HG03139 (cell line): ENCODE data around the gene MGAT3.

Source experiments
- ATAC-seq: cut with Tn5 transposase; IDR thresholded peaks from one replicate; pipeline ENCODE4 v1.9.1; 2021; ENCODE audit not compliant: unreplicated experiment

Gene MGAT3

DNA sequence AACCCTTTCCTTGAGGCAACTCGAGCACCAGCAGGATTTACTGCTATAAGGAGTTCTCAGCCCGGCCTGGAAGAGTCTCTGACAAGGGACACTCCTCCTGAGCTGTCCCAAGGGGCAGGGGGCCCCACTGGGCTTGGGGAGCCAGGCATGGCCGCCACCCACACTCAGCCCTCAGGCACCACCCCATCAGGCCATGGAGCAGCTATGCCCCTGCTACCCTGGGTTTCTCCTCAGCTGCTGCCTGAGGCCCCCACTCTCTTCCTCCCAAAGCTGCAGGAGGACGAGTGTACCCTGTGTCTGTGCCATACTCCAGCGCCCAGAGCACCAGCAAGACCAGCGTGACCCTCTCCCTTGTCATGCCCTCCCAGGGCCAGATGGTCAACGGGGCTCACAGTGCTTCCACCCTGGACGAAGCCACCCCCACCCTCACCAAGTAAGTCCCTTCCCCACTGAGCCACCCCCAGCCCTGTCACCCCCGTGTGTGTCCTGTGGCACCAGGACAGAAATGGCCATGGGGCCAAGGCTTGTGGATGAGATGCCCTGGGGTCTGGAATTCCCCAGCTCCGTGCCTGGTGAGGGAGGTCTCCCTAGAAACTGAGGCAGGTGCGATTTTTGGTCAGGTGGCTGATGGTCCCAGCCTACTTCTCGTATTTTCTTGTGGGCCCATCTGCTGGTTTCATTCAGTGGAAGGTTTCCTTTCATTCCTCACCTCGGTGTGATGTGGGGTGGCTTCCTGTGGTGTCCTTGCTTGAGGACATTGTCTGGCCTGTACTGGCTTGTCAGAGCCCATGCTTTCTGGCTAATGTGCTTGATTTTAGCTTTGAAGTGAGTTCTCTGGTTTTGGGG, 28.8 kb upstream of the MGAT3 start:
- no peak for ATAC-seq

DNA sequence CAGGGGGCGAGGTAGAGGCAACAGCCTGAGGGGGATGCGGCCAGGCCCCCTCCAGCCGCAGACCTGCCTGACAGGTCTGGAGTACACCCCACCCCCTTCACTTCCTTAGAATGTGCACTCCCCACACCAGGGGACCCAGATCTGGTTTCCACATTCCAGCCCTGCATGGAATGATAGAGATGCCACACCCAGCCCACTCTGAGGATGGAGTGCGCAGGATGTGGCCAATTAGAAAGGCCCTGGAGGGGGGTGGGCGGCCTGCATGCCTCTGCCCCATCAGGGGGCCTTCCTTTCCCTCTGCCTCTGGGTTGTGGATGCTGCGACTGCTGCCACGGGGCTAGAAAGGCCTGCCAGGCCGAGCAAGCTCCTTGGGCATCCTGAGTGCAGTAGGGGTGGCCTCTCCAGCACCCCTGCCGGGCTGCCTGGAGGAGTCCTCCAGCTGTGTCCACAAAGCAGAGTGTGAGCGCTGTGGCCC, 28.2 kb upstream of the MGAT3 start:
- no peak for ATAC-seq

DNA sequence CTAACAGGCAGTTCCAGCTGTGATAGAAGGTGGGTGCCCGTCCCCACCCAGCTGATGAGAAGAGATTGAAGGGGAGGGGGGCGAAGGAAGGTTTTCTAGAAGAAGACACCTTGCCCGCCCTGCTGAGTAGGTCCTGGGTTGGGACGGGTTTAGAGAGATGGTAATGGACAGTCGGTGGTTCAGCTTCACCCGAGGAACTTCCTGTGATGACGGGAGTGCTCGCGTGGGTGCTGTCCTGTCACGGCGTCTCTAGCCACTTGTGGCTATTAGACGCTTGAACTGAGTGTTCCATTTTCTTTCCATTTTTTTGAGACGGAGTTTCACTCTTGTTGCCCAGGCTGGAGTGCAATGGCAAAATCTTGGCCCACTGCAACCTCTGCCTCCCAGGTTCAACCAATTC, 27.6 kb upstream of the MGAT3 start:
- ATAC-seq = no peak

DNA sequence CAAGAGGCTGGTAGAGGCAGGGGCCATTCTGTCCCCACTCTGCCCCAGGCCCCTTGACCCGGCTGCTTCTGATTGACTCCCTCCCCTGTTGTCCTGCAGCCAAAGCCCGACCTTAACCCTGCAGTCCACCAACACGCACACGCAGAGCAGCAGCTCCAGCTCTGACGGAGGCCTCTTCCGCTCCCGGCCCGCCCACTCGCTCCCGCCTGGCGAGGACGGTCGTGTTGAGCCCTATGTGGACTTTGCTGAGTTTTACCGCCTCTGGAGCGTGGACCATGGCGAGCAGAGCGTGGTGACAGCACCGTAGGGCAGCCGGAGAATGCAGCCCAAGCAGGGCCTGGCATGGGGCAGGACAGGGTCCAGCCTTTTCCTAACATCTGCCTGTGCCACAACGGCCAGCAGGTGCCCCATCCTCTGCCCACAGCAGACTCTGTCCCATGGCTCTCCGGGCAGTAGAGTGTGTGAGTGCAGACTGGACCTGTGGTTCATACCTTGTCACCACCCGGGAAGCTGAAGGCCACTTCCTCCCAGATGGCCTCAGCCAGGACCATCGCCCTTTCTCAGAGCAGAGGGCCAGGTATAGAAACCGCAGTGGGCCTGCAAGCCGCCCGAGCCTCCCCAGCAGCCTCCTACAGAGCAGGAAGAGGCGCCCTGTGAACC, 26.8 kb upstream of the MGAT3 start:
- no peak for ATAC-seq

DNA sequence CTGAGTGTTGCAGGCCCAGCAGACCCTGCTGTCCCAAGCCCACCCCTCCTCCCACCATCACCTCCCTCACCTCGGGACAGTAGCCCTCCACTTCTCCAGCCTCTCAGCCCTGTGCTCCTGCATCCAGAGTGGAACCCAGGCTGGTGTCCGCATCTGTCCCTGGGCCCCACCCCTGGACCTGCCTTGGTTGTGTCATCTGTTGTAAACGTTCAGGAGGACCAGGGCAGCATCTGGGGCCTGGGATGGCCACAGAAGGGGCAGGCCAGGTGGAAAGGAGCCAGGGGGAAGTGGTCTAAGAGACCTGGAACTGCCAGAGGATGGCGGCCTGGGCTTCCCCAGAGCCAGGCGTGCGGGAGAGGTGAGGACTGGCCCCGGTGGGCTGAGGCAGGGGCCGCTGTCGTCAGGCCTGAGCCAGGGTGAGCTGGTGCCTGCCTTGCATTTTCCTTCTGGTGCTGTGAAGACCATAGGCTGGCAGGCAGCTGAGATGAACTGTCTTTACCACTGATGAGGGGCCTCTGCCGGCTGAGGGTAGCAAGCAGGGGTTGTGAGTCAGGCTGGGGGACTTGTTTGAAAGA, 26.1 kb upstream of the MGAT3 start:
- no peak for ATAC-seq

DNA sequence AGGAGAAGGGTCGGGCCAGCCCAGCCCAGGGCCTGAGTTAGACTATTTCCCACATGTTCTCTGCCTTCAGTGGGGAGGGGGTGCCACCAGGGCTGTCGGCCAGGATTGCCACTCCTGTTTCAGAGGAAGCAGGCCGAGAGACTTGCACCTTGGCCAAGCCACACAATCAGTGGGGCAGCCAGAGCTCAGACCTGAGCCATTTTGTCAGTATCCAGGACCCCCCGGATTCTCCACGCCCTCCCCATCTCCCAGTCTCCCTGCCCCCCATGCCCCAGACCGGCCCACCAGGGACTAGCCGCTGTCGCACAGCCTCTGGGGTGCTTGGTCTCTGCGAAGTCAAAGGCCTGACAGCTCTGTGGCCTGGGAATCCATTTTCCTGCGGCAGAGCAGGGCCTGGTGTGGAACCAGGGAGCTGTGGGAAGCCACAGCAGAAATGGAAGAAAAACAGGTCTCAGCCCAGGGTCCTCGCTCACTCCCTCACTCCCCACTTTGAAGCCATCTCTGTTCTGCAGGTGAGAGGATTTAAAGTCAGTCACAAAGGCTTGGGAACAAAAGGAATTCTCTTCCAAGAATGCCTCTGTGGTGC, 25.5 kb upstream of the MGAT3 start:
- no peak for ATAC-seq

DNA sequence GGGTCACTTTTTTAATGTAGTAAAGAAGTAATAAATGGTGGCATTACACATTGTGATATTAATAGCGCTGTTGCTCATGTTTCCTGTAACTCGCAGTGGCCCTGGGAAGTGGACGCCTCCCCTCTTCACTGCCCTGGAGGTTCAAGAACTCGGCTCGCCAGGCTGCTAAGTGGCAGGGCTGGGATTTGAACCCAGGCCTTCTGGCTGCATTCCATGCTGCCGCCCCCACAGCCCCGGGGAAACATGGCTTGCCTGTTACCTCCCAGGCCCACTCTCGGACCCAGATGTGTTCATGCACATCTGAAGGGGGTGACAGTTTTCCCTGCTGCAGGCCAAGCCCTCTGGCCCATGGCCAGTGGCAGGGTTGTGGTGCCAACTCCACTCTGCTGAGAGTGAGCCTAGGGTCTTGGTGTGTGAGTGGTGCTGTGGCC, 25.0 kb upstream of the MGAT3 start:
- ATAC-seq = no peak

DNA sequence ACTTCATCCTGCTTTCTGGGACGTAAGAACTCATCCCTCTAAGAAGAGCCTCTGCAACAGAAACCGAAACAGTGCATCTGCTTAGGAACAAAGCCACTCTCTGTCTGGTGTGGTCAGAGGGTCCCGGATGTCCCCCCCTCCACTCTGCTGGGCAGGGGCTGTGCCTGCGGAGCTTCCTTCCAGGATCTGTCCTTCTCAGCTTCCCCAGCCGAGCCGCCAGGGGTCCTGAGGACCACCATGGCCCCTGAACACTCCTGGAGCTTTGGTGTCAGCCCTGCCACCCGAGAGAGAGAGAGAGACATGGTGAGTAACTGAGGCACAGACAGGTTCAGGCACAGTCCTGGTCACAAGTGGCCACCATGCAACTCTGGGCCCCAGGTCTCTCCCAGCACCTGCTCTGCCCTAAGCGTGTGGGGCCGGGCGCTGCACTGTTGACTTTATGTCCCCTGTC, 24.4 kb upstream of the MGAT3 start:
- ATAC-seq = no peak

DNA sequence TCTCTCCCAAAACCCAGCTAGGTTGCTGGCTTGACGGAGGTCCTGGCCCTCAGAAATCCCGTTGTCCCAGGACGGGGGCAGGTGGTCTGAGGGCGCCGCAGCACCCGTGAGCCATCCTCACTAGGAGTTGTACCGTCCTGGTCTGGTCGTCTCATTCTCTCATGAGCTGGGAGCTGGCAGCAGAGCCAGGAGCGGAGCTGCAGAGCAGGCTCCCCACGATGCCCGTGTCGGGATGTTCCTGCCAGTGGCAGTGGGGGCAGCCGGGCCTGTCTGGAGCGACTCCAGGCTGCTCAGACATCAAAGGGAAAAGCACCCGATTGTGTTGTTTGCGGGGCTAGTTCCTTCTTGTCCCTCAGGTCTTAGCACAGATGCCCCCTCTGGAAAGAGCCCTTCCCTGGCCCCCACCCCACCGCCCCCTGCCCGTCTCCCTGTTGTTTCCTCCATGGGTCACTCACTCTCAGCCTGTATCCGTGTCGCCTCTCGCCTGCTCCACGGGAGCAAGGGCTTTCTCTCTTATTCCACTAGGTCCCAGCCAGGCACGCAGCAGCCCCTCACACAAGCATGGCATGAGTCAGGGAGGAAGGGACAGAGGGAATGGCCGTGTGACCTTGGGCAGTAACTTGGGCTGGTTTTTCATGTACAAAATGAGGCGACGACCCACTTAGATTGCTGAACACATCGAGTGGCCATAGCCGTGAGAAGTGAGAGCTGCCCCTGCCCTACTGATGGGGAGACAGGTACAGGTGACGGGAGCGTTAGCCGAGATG, 23.2 kb upstream of the MGAT3 start:
- no peak for ATAC-seq

DNA sequence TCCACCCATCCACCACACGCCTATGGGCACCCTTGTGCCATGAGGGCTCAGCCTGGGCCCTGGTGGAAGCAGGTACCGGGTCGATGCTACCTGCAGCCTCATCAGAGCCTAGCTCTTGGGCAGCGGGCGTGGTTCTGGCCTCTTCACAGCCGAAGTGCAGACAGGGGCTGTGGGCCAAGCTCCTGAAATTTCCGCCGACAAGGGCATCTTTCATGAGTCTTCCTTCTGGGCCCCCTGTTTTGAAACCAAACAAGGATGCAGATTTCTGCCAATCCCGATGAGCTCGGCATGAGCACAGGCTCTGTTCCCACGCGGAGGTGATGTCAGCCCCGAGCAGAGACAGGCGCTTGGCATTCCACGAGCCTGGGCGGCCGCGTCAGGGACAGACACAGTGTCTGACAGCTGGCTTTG, 22.6 kb upstream of the MGAT3 start:
- ATAC-seq = no peak

DNA sequence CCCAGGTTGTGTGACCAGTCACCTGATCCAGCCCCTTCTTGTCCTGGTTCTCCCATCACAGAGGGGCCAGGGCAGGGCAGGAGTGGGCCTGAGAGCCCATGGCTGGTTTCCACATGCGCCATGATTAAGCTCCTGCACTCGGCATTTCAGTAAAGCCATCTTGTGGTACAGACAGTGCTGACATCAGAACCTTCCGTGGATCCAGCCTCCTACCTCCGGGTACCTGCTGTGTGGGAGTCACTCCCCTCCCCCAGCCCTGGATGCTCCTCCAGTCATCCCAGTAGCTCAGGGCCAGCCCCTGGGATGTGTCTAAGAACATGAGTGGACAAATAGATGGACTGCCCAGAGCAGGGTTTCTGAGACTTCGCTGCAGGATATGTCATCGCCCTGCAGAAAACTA, 22.1 kb upstream of the MGAT3 start:
- ATAC-seq = no peak

DNA sequence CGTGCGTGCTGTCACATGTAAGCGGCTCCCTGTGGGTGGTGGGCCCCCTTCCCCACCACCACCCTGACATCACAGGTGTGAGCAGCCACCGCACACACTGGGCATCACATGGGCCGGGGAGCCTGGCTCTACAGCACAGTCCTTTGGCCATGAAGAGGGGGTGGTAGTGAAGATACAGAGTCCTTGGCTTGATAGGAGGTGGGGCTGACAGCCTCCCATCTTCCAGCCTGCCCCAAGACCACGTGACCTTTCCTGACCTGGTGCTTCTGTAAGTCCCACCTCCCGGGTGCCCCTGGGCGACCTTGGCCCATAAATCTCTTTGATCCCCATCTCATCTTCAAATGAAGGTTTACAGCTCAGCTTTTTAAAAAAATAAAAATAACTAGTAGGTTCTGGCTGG, 21.2 kb upstream of the MGAT3 start:
- no peak for ATAC-seq

DNA sequence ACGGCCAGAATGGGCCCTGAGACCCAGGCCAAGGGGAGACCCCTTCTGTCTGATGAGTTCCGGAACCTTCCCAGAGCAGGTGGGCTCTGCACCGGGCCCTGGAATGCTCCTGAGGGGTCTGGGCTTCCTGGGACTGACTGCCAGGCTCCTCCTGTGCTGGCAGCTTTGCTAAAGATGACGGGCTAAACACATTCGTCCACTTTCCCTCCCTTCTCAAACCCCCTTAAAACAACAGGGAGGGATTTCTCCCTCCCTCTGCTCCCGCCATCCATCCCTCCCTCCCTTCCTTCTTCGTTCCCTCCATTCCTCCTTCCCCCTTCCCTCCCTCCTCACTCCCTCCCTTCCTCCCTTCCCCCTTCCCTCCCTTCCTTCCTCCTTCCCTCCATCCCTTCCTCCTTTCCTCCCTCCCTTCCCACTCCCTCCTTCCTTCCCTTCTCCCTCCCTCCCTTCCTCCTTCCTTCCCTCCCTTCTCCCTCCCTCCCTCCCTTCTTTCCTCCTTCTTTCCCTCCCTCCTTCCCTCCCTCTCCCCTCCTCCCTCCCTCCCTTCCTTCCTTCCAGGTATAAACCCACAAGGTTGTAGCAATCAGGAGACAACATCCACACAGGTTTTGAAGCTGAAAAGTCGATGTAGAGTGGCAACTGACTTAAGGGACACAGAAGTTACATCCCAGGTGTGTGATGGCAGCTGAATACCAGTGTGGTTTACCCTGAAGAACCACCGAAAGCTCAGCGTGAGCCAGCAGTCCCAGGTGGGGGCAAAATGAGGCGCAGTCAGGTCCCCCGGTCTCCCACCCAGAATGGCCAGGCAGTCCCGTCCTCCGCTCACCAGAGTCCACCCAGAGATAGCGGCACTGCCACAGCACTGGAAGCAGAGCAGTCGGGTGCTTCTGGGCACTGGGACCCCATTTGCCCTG, 18.8 kb upstream of the MGAT3 start:
- no peak for ATAC-seq

DNA sequence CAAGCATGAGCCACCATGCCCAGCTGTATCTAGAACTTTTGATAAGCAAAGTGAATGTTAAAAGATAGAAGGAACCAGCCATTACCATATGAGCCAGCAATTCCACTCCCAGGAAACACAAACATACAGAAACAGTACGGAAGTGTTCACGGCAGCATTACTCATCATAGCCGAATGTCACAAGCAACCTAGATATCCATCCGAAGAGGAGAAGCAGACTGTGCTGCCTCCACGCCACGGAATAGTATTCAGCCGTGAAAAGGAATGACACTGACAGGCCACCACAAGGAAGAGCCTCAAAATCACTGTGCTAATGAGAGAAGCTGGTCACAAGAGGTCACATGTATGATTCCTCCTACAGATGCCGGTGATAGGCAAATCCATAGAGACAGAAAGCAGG, 17.6 kb upstream of the MGAT3 start:
- ATAC-seq = no peak

DNA sequence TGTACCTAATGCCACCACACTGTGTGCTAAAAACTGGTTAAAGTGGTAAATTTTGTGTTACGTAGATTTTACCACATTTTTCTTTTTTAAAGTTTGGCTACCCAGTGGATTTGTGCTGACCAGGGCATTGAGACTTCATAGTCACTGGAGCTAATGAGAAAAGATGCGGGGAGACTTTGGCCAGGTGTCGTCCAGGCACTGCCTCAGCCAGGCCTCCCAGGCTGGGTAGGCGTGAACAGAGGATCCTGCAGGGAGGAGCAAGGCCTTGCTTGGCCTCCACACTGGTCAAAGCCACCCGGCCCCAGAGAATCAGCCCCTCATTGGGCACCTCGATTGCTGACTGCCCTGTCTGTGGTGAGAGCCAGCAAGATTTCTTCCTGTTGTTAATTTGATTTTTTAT, 13.4 kb upstream of the MGAT3 start:
- ATAC-seq = no peak

DNA sequence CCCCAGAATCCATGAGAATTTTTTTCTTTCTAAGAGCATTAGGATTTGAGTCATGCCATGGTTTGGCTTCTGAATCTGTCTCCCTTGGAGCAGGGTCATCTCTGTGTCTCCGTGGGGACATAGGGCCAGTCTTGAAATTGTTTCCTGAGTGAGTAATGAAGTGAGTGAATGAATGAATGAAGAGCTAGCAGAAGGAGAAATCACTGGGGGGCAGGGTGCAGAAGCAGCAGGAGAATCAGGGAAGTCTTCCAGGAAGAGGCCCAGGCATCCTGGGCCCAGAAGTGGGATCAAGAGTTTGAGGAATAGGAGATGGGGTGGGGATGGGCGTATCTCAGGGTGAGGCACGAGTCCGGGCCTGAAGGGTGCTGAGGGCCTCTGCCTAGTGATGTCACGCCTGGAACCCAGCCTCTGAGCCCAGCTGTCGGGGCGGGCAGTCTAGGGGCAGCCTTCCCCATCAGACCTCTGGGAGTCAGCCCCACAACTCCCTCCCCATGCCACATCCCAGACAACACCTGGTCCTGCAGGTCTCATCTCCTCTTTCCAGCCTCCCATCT, 12.5 kb upstream of the MGAT3 start:
- no peak for ATAC-seq

DNA sequence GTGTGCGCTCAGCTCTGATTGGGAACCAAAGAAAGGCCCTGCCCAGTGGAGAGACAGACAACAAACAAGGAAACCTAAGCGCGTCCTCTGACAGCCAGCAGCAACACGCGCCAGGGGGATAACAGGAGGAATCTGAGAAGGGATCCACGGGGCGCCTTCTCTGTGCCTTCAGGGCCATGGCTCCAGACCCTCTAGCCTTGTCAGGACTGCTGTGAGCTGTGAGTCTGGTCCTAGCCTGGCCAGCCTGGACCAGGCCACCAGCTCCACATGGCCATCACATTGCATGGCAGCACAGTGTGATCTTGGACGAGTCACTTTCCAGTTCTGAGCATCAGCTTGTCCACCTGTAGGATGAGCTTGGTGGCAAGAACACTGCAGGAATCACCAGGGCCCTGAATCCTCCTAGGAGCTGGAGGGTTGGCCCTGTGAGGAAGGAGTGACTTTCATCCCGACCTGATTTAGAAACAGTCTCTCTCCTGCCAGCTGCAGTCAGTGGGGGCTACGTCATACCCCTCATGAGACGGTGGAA, 11.8 kb upstream of the MGAT3 start:
- ATAC-seq = no peak

DNA sequence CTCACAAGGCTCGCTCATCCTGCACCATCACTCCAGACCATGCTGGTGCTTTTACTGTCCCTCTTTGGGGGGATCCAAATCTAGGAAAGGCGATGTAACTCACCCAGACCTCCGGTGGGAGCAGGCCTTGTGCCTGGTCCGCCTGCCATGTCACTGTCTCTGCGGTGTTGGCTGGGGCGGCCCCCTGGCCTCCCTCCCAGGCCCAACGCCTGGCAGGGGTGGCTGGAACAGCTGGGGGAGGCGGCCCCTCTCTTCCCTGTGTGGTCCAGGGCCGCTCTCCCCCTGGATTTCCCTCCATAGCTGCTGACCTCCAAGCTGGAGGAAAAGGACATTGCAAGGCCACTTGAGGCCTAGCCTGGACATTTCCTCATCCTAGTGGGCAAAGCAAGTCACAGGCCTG, 11.1 kb upstream of the MGAT3 start:
- ATAC-seq = no peak

DNA sequence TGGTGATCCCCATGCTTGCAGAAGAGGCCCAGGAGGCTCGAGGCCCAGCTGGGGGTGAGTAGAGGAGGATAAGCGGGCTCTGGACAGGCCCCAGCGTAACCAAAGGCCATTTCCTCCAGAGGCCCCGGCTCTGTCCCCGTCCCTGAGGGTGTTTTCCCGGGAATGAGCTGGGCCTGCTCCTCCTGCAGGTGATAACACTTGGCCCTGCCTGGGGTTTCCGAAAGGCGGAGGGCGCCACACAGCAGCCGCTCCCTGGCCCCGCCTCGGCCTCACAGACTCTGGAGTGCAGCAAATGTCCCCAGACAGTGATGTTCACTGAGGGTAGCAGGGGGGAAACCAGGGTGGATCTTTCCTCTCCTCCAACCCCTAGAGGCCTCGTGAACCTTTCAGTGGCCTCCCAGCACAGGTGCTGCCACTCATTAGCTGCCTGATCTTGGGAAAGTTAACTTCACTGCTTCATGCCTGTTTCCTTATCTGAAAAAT, 10.5 kb upstream of the MGAT3 start:
- ATAC-seq = no peak
